ENCODE results near the gene LAMA1.

The LAMA1 gene

GRCh38 chr18:7089369-7089768 lies 28.2 kb downstream of the LAMA1 start:
- Histone ChIP-seq H4K91ac (ENCODE audit: low read depth, low read length) (no peak overlapping the region), H3K79me2 (ENCODE audit: control insufficient read depth, insufficient read depth, low read length, poor library complexity) (no peaks in the 10 kb centered on the region), H2BK120ac (ENCODE audit: insufficient read depth, low read length, poor library complexity) (no peak overlapping the region), H3K36me3 (ENCODE audit: control insufficient read depth in 1 of 2, insufficient read depth in 2 of 2, low read length in 2 of 2) (no peaks in the 10 kb centered on the region), H3K27ac (ENCODE audit: low read depth, low read length) (no peak overlapping the region), H2BK5ac (ENCODE audit: low read depth, low read length, poor library complexity) (no peak overlapping the region), H3K14ac (ENCODE audit: low read length) (no peak overlapping the region), H3K4ac (ENCODE audit: low read depth, low read length) (no peak overlapping the region), H3K4me3 (ENCODE audit: low read depth, low read length) (no peak overlapping the region), H3K27me3 (ENCODE audit: insufficient read depth, low read length) (no peaks in the 10 kb centered on the region), H2BK12ac (ENCODE audit: low read length) (no peak overlapping the region), H2AFZ (ENCODE audit: insufficient read depth, low read length, poor library complexity) (no peak overlapping the region), H4K8ac (ENCODE audit: low read depth, low read length) (no peak overlapping the region), H2AK5ac (ENCODE audit: low read length) (no peak overlapping the region), H3K9me3 (ENCODE audit: insufficient read depth, low read depth, low read length) (no peaks in the 10 kb centered on the region), H4K12ac (ENCODE audit: low read depth, low read length) (no peak overlapping the region), H3K4me1 (ENCODE audit: control insufficient read depth in 1 of 2, insufficient read depth in 2 of 2, low read length in 2 of 2) (peaks cover 0 to 3% of the 10 kb centered on the region in 2 experiments), H3K18ac (ENCODE audit: low read length) (no peak overlapping the region), H3K4me2 (ENCODE audit: low read length) (no peak overlapping the region), H3K9ac (ENCODE audit: low read length) (no peak overlapping the region), H3K79me1 (ENCODE audit: low read length) (no peaks in the 10 kb centered on the region), H3K23ac (ENCODE audit: low read length) (no peak overlapping the region)
- no peak for DNase-seq
- no CpG with 5 or more reads among the region's 8 CpGs for WGBS (ENCODE audit: extremely low coverage, insufficient coverage, insufficient read length)

- no peak overlapping the region for H3K14ac ChIP-seq (ENCODE audit: low read length)
- peaks cover 0 to 3% of the 10 kb centered on the region in 2 experiments for H3K4me1 ChIP-seq (ENCODE audit: control insufficient read depth in 1 of 2, insufficient read depth in 2 of 2, low read length in 2 of 2)
- H3K9me3 ChIP-seq (ENCODE audit: insufficient read depth, low read depth, low read length), result no peaks in the 10 kb centered on the region
- no peak overlapping the region for H3K4me2 ChIP-seq (ENCODE audit: low read length)
- no peak overlapping the region for H3K4ac ChIP-seq (ENCODE audit: low read depth, low read length)
- H3K36me3 ChIP-seq (ENCODE audit: control insufficient read depth in 1 of 2, insufficient read depth in 2 of 2, low read length in 2 of 2), result peaks cover 2 to 7% of the 10 kb centered on the region in 2 experiments
- H2BK120ac ChIP-seq (ENCODE audit: insufficient read depth, low read length, poor library complexity), result no peak overlapping the region
- no peak overlapping the region for H3K23ac ChIP-seq (ENCODE audit: low read length)
- no peak overlapping the region for H4K8ac ChIP-seq (ENCODE audit: low read depth, low read length)
- H3K9ac ChIP-seq (ENCODE audit: low read length), result no peak overlapping the region
- H2AFZ ChIP-seq (ENCODE audit: insufficient read depth, low read length, poor library complexity), result no peak overlapping the region
- peak in 1 of 2 donors; percentile 6 for DNase-seq
- no peak overlapping the region for H2BK5ac ChIP-seq (ENCODE audit: low read depth, low read length, poor library complexity)
- H3K18ac ChIP-seq (ENCODE audit: low read length), result no peak overlapping the region
- no peak overlapping the region for H2AK5ac ChIP-seq (ENCODE audit: low read length)
- no peak overlapping the region for H4K12ac ChIP-seq (ENCODE audit: low read depth, low read length)
- H3K27me3 ChIP-seq (ENCODE audit: insufficient read depth, low read length), result no peaks in the 10 kb centered on the region
- no peak overlapping the region for H3K4me3 ChIP-seq (ENCODE audit: low read depth, low read length)
- no peaks in the 10 kb centered on the region for H3K79me2 ChIP-seq (ENCODE audit: control insufficient read depth, insufficient read depth, low read length, poor library complexity)
- H2BK12ac ChIP-seq (ENCODE audit: low read length), result no peak overlapping the region
- H3K27ac ChIP-seq (ENCODE audit: low read depth, low read length), result no peak overlapping the region
- no peaks in the 10 kb centered on the region for H3K79me1 ChIP-seq (ENCODE audit: low read length)
- H4K91ac ChIP-seq (ENCODE audit: low read depth, low read length), result no peak overlapping the region
- no CpG with 5 or more reads among the region's 6 CpGs for WGBS (ENCODE audit: extremely low coverage, insufficient coverage, insufficient read length)
Measured at GRCh38 chr18:7084080-7085065, 33.2 kb downstream of the LAMA1 start.

- no peaks in the 10 kb centered on the region for H3K27me3 ChIP-seq (ENCODE audit: insufficient read depth, low read length)
- H3K23ac ChIP-seq (ENCODE audit: low read length), result no peak overlapping the region
- H4K8ac ChIP-seq (ENCODE audit: low read depth, low read length), result no peak overlapping the region
- no peak overlapping the region for H3K4me3 ChIP-seq (ENCODE audit: low read depth, low read length)
- no peaks in the 10 kb centered on the region for H3K79me2 ChIP-seq (ENCODE audit: control insufficient read depth, insufficient read depth, low read length, poor library complexity)
- no peak overlapping the region for H2BK120ac ChIP-seq (ENCODE audit: insufficient read depth, low read length, poor library complexity)
- no peak overlapping the region for H3K4ac ChIP-seq (ENCODE audit: low read depth, low read length)
- peaks cover 6 to 9% of the 10 kb centered on the region in 2 experiments for H3K36me3 ChIP-seq (ENCODE audit: control insufficient read depth in 1 of 2, insufficient read depth in 2 of 2, low read length in 2 of 2)
- H4K12ac ChIP-seq (ENCODE audit: low read depth, low read length), result no peak overlapping the region
- no peak overlapping the region for H3K4me2 ChIP-seq (ENCODE audit: low read length)
- no peak overlapping the region for H2BK5ac ChIP-seq (ENCODE audit: low read depth, low read length, poor library complexity)
- H3K18ac ChIP-seq (ENCODE audit: low read length), result no peak overlapping the region
- no peak overlapping the region for H3K9ac ChIP-seq (ENCODE audit: low read length)
- no peak overlapping the region for H4K91ac ChIP-seq (ENCODE audit: low read depth, low read length)
- H3K27ac ChIP-seq (ENCODE audit: low read depth, low read length), result no peak overlapping the region
- no CpG with 5 or more reads among the region's 2 CpGs for whole genome bisulfite sequencing (ENCODE audit: extremely low coverage, insufficient coverage, insufficient read length)
- no peak for DNase-seq
- H2BK12ac ChIP-seq (ENCODE audit: low read length), result no peak overlapping the region
- H3K4me1 ChIP-seq (ENCODE audit: control insufficient read depth in 1 of 2, insufficient read depth in 2 of 2, low read length in 2 of 2), result no peaks in the 10 kb centered on the region
- H3K79me1 ChIP-seq (ENCODE audit: low read length), result no peaks in the 10 kb centered on the region
- no peak overlapping the region for H2AFZ ChIP-seq (ENCODE audit: insufficient read depth, low read length, poor library complexity)
- no peak overlapping the region for H3K14ac ChIP-seq (ENCODE audit: low read length)
- H3K9me3 ChIP-seq (ENCODE audit: insufficient read depth, low read depth, low read length), result no peaks in the 10 kb centered on the region
- peak overlapping the region; percentile 15 for H2AK5ac ChIP-seq (ENCODE audit: low read length)
Measured at GRCh38 chr18:7082671-7083070, 34.9 kb downstream of the LAMA1 start.

GRCh38 chr18:7079231-7079630 lies 38.4 kb downstream of the LAMA1 start:
- Histone ChIP-seq H3K79me1 (ENCODE audit: low read length) (no peaks in the 10 kb centered on the region), H3K36me3 (ENCODE audit: control insufficient read depth in 1 of 2, insufficient read depth in 2 of 2, low read length in 2 of 2) (peaks cover 6 to 9% of the 10 kb centered on the region in 2 experiments), H3K4me3 (ENCODE audit: low read depth, low read length) (no peak overlapping the region), H2BK120ac (ENCODE audit: insufficient read depth, low read length, poor library complexity) (no peak overlapping the region), H3K9me3 (ENCODE audit: insufficient read depth, low read depth, low read length) (no peaks in the 10 kb centered on the region), H2BK12ac (ENCODE audit: low read length) (no peak overlapping the region), H3K4me1 (ENCODE audit: control insufficient read depth in 1 of 2, insufficient read depth in 2 of 2, low read length in 2 of 2) (no peaks in the 10 kb centered on the region), H2BK5ac (ENCODE audit: low read depth, low read length, poor library complexity) (no peak overlapping the region), H4K12ac (ENCODE audit: low read depth, low read length) (no peak overlapping the region), H3K18ac (ENCODE audit: low read length) (no peak overlapping the region), H2AK5ac (ENCODE audit: low read length) (no peak overlapping the region), H3K4ac (ENCODE audit: low read depth, low read length) (no peak overlapping the region), H3K27me3 (ENCODE audit: insufficient read depth, low read length) (no peaks in the 10 kb centered on the region), H3K23ac (ENCODE audit: low read length) (no peak overlapping the region), H3K79me2 (ENCODE audit: control insufficient read depth, insufficient read depth, low read length, poor library complexity) (no peaks in the 10 kb centered on the region), H3K9ac (ENCODE audit: low read length) (no peak overlapping the region), H4K91ac (ENCODE audit: low read depth, low read length) (no peak overlapping the region), H3K27ac (ENCODE audit: low read depth, low read length) (no peak overlapping the region), H3K14ac (ENCODE audit: low read length) (no peak overlapping the region), H2AFZ (ENCODE audit: insufficient read depth, low read length, poor library complexity) (no peak overlapping the region), H3K4me2 (ENCODE audit: low read length) (no peak overlapping the region), H4K8ac (ENCODE audit: low read depth, low read length) (no peak overlapping the region)
- no peak for DNase-seq
- WGBS (ENCODE audit: extremely low coverage, insufficient coverage, insufficient read length), result no CpG with 5 or more reads among the region's 1 CpG

All from trophoblast cell (in vitro differentiated cells and primary cell).